Endothelial cell of umbilical vein (primary cell): ENCODE data around the gene LRRC8E.

Experiments
- EZH2 ChIP-seq: IDR thresholded peaks from 2 replicates; pipeline ENCODE4 v1.6.1; 2012; ENCODE audit warnings: borderline replicate concordance, low read depth, mild to moderate bottlenecking, moderate library complexity, low read length, inconsistent platforms; ENCODE audit not compliant: severe bottlenecking
- FOS ChIP-seq: IDR thresholded peaks from 2 replicates; pipeline ENCODE4 v1.6.1; 2011; ENCODE audit warnings: mild to moderate bottlenecking, low read length, moderate library complexity, borderline replicate concordance; ENCODE audit not compliant: insufficient read depth
- GATA2 ChIP-seq: IDR thresholded peaks from 2 replicates; pipeline ENCODE4 v1.7.0; 2011; ENCODE audit warnings: low read depth, mild to moderate bottlenecking, moderate library complexity, mixed read lengths, low read length; ENCODE audit not compliant: insufficient read length, insufficient read depth
- JUN ChIP-seq: IDR thresholded peaks from 2 replicates; pipeline ENCODE4 v1.6.1; 2011; ENCODE audit warnings: borderline replicate concordance, low read depth; ENCODE audit not compliant: insufficient read length, insufficient read depth
- MAX ChIP-seq: IDR thresholded peaks from 2 replicates; pipeline ENCODE4 v1.6.1; 2011; ENCODE audit not compliant: insufficient read depth, insufficient read length
- MYC ChIP-seq: IDR thresholded peaks from one replicate; pipeline ENCODE4 v1.6.1; 2011; ENCODE audit warnings: mild to moderate bottlenecking, low read depth, low read length
- POLR2A ChIP-seq: IDR thresholded peaks from 2 replicates; pipeline ENCODE4 v1.6.1; 2012; ENCODE audit warnings: low read depth, mild to moderate bottlenecking, control low read depth, low read length
- POLR2AphosphoS5 ChIP-seq: IDR thresholded peaks from 2 replicates; pipeline ENCODE4 v1.6.1; 2012; ENCODE audit warnings: low read depth, mild to moderate bottlenecking, control low read depth, low read length, moderate library complexity; ENCODE audit not compliant: insufficient read depth
- TF ChIP-seq, protein P1 (sequence below), 2 donors: IDR thresholded peaks; 1 replicate in 1 of 2; 2 replicates in 1 of 2; pipeline ENCODE4 v1.5.1; 2011; ENCODE audit warnings: low read length in 2 of 2, mild to moderate bottlenecking in 2 of 2, moderate library complexity in 2 of 2, control low read depth in 1 of 2, inconsistent platforms in 1 of 2, low read depth in 1 of 2; ENCODE audit not compliant: insufficient read depth in 1 of 2; ENCODE audit errors: extremely low read depth in 1 of 2

GRCh38 chr19:7887408-7888144 lies 734 bp upstream of the LRRC8E start:
- no peak for TF ChIP-seq POLR2AphosphoS5
- TF ChIP-seq EZH2 = no peak
- TF ChIP-seq, protein P1, sequence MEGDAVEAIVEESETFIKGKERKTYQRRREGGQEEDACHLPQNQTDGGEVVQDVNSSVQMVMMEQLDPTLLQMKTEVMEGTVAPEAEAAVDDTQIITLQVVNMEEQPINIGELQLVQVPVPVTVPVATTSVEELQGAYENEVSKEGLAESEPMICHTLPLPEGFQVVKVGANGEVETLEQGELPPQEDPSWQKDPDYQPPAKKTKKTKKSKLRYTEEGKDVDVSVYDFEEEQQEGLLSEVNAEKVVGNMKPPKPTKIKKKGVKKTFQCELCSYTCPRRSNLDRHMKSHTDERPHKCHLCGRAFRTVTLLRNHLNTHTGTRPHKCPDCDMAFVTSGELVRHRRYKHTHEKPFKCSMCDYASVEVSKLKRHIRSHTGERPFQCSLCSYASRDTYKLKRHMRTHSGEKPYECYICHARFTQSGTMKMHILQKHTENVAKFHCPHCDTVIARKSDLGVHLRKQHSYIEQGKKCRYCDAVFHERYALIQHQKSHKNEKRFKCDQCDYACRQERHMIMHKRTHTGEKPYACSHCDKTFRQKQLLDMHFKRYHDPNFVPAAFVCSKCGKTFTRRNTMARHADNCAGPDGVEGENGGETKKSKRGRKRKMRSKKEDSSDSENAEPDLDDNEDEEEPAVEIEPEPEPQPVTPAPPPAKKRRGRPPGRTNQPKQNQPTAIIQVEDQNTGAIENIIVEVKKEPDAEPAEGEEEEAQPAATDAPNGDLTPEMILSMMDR (IDR thresholded peaks at IDR 0.05; ENCODE audit: extremely low read depth in 1 of 2, insufficient read depth in 1 of 2, low read depth in 1 of 2, low read length in 2 of 2) = no peak
- no peak for TF ChIP-seq MAX
- no peak for TF ChIP-seq FOS
- TF ChIP-seq POLR2A = no peak
- TF ChIP-seq JUN = no peak
- no peak for TF ChIP-seq GATA2
- TF ChIP-seq MYC = no peak
